Spleen (tissue), 7 donors: ENCODE measurements around the gene PDXDC1.

ENCODE experiments used
- POLR2A ChIP-seq, 3 donors: fragments of 450-650 bp; IDR thresholded peaks; one replicate each; pipeline ENCODE4 v1.5.1; 2017; ENCODE audit warnings: antibody characterized with exemption in 3 of 3, mild to moderate bottlenecking in 1 of 3
- POLR2AphosphoS5 ChIP-seq, 3 donors: sonication (generic); formaldehyde crosslinking; IDR thresholded peaks; one replicate each; pipeline ENCODE4 v1.5.1; 2017; ENCODE audit warnings: antibody characterized with exemption in 3 of 3
- TF ChIP-seq, protein P1 (sequence below), 11 experiments: fragments of 200-600 bp in 7 of 11; fragments of 450-650 bp in 4 of 11; sonication (generic) in 4 of 11; IDR thresholded peaks in 8 of 11; conservative IDR thresholded peaks in 3 of 11; 1 replicate in 7 of 11; 2 replicates in 4 of 11; pipeline versions ENCODE4 v1.4.0 to v1.8.0; 2016 to 2021; ENCODE audit warnings: antibody characterized with exemption in 11 of 11, inconsistent platforms in 4 of 11, mild to moderate bottlenecking in 1 of 11
- donor health status: DM: no; HTN: no; CAD: no; lungs with moderate emphysema.
- donor health status: DM: no; HTN: no; CAD: no.
- donor health status: DM: no; HTN: no; CAD: no.

DNA sequence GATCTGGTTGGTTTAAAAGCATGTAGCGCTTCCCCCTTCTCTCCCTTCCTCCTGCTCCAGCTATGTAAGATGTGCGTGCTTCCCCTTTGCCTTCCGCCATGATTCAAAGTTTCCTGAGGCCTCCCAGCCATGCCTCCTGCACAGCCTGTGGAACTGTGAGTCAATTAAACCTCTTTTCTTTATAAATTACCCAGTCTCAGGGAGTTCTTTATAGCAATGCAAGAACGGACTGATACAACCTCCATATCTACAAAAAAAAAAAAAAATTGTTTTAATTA is 16.6 kb upstream of the PDXDC1 start:
- TF ChIP-seq POLR2A (IDR thresholded peaks at IDR 0.05) (no peak), POLR2AphosphoS5 (IDR thresholded peaks at IDR 0.05) (no peak)
- TF ChIP-seq, protein P1, sequence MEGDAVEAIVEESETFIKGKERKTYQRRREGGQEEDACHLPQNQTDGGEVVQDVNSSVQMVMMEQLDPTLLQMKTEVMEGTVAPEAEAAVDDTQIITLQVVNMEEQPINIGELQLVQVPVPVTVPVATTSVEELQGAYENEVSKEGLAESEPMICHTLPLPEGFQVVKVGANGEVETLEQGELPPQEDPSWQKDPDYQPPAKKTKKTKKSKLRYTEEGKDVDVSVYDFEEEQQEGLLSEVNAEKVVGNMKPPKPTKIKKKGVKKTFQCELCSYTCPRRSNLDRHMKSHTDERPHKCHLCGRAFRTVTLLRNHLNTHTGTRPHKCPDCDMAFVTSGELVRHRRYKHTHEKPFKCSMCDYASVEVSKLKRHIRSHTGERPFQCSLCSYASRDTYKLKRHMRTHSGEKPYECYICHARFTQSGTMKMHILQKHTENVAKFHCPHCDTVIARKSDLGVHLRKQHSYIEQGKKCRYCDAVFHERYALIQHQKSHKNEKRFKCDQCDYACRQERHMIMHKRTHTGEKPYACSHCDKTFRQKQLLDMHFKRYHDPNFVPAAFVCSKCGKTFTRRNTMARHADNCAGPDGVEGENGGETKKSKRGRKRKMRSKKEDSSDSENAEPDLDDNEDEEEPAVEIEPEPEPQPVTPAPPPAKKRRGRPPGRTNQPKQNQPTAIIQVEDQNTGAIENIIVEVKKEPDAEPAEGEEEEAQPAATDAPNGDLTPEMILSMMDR (IDR thresholded peaks at IDR 0.05 in 8 of 11, conservative IDR thresholded peaks at IDR 0.05 in 3 of 11): no peak
